ENCODE measurements around the gene PPM1K.
A peak's percentile ranks its signal among the peaks of the same experiment; 100 is the strongest.
"Not testable (repeated sequence)": the region's sequence is repeated elsewhere in the genome, so short reads cannot be mapped to it uniquely, and the experiment has no call there.

PPM1K gene

GRCh38 chr4:88284439-88285234, at the start of gene PPM1K:
PPM1K (minus strand) TSS chr4:88284561; CDS start chr4:88278583, 5,978 bp downstream.
- DNase-seq = peak; percentile 93 to 95

- DNase-seq = no peak
Measured at GRCh38 chr4:88333741-88334405, 49.5 kb upstream of the PPM1K start.

GRCh38 chr4:88327665-88328064, 43.3 kb upstream of the PPM1K start:
- no peak for DNase-seq

GRCh38 chr4:88320780-88321373, 36.5 kb upstream of the PPM1K start:
- DNase-seq = no peak

- no peak for DNase-seq
Measured at GRCh38 chr4:88320224-88320779, 35.9 kb upstream of the PPM1K start.

- DNase-seq = no peak
Measured at GRCh38 chr4:88318751-88319350, 34.5 kb upstream of the PPM1K start.

- no peak for DNase-seq
Measured at GRCh38 chr4:88315460-88316017, 31.2 kb upstream of the PPM1K start.

GRCh38 chr4:88313088-88313624, 28.8 kb upstream of the PPM1K start:
- DNase-seq = not testable (repeated sequence)

GRCh38 chr4:88308587-88308986, 24.2 kb upstream of the PPM1K start:
- DNase-seq = no peak

- no peak for DNase-seq
Measured at GRCh38 chr4:88297725-88298454, 13.5 kb upstream of the PPM1K start.

- DNase-seq = no peak
Measured at GRCh38 chr4:88297212-88297516, 12.8 kb upstream of the PPM1K start.

GRCh38 chr4:88296413-88297211, 12.3 kb upstream of the PPM1K start:
- DNase-seq = no peak

- no peak for DNase-seq
Measured at GRCh38 chr4:88295656-88296055, 11.3 kb upstream of the PPM1K start.

GRCh38 chr4:88291003-88291402, 6.6 kb upstream of the PPM1K start:
- DNase-seq = no peak

- no peak for DNase-seq
Measured at GRCh38 chr4:88286897-88287296, 2.5 kb upstream of the PPM1K start.

- DNase-seq = no peak
Measured at GRCh38 chr4:88285235-88285653, 883 bp upstream of the PPM1K start.

GRCh38 chr4:88283661-88284438, 511 bp downstream of the PPM1K start:
- no peak for DNase-seq

- no peak for DNase-seq
Measured at GRCh38 chr4:88280228-88280795, 4.0 kb downstream of the PPM1K start.

GRCh38 chr4:88277711-88278225, 6.6 kb downstream of the PPM1K start:
- DNase-seq = peak; percentile 77 to 91

Measured in NCI-H187 (cell line).